Aorta (tissue), 5 donors: ENCODE measurements around the gene SELENOP. TPM values are rescaled to one million over a fixed set of nuclear protein-coding genes. Genes with fewer than 3 reads are reported as not detected.

Source experiments
- ATAC-seq: fragments of 200-7000 bp; cut with Tn5 transposase; one replicate; pipeline ENCODE4 v1.9.1; 2022; ENCODE audit warnings: moderate library complexity; ENCODE audit not compliant: low FRiP score
- DNase-seq, 2 donors: peaks; one replicate each; pipeline ENCODE4 v3.0.0-alpha.2; 2020
- H3K27ac ChIP-seq, 2 donors: one replicate each; pipeline ENCODE4 v1.5.1; 2013; ENCODE audit warnings: low read length in 2 of 2, mild to moderate bottlenecking in 2 of 2, moderate library complexity in 2 of 2, control low read depth in 1 of 2, inconsistent platforms in 1 of 2, low read depth in 1 of 2
- H3K27me3 ChIP-seq, 2 donors: one replicate each; pipeline ENCODE4 v1.6.1; 2013; ENCODE audit warnings: control low read depth in 1 of 2, low read length in 1 of 2, mild to moderate bottlenecking in 1 of 2, moderate library complexity in 1 of 2; ENCODE audit not compliant: insufficient read depth in 2 of 2, control insufficient read depth in 1 of 2
- H3K36me3 ChIP-seq, 2 donors: one replicate each; pipeline ENCODE4 v1.6.1; 2013; ENCODE audit warnings: control low read depth in 1 of 2, low read length in 1 of 2, mild to moderate bottlenecking in 1 of 2; ENCODE audit not compliant: insufficient read depth in 2 of 2, control insufficient read depth in 1 of 2
- H3K4me1 ChIP-seq, 2 donors: one replicate each; pipeline ENCODE4 v1.6.1; 2013; ENCODE audit warnings: low read length in 2 of 2, control low read depth in 1 of 2, mild to moderate bottlenecking in 1 of 2, moderate library complexity in 1 of 2; ENCODE audit not compliant: insufficient read depth in 2 of 2, control insufficient read depth in 1 of 2
- H3K4me3 ChIP-seq, 2 donors: one replicate each; pipeline ENCODE4 v1.5.1; 2013; ENCODE audit warnings: low read length in 2 of 2, control low read depth in 1 of 2, mild to moderate bottlenecking in 1 of 2
- H3K9me3 ChIP-seq: one replicate; pipeline ENCODE4 v1.6.1; 2013; ENCODE audit warnings: mild to moderate bottlenecking, low read length; ENCODE audit not compliant: control insufficient read depth
- WGBS, 2 donors: extraction: QIAGEN DNeasy Blood & Tissue Kit; methylation state at CpG; one replicate each; pipeline ENCODE4 v1.1.7; 2013; 5-methylcytosine and 5-hydroxymethylcytosine counted together
- intact Hi-C, 2 donors: fragments of 100-400 bp; cut with DNase I; formaldehyde crosslinking; loops; one replicate each; pipeline versions ENCODE4 v1.14.2 to v1.15.0; 2022
- polyA plus RNA-seq, 2 donors: library from polyadenylated mRNA; stranded (reverse); fragments of 200-250 nt; gene quantifications; one replicate each; pipeline ENCODE4 v1.2.3, GENCODE V29; 2013
- total RNA-seq, 2 donors: library from RNA; stranded (reverse); fragmentation: NEBNext Ultra II Directional; extraction: Animal tissue kit (Norgen Biotek cat#: 25700); gene quantifications; one replicate each; pipeline ENCODE4 v1.2.1, GENCODE V29; 2021
- donor health status: healthy with polysubstance abuse.
- donor health status: Bipolar disorder and iron deficiency.
- donor health status: DM: no; HTN: no; CAD: no.
- donor health status: DM: no; HTN: no; CAD: no.
- donor health status: DM: yes; HTN: yes; CAD: no.

Gene SELENOP
- total and polyA plus RNA-seq, 4 donors = 44.5 to 580 (median 384) TPM

GRCh38 chr5:42787845-42788244 is 23.8 kb downstream of the SELENOP start:
- Histone ChIP-seq H3K4me3 (no peak overlapping the region), H3K4me1 (no peaks in the 10 kb centered on the region), H3K27me3 (no peaks in the 10 kb centered on the region), H3K9me3 (peaks cover 8% of the 10 kb centered on the region), H3K27ac (no peak overlapping the region), H3K36me3 (no peaks in the 10 kb centered on the region)
- no peak for ATAC-seq
- 96 to 100% methylated on average over 1 of the region's 1 CpG for WGBS, 2 donors
- intact Hi-C loops = no loop called here
- no peak for DNase-seq

GRCh38 chr5:42787073-42787472 is 24.6 kb downstream of the SELENOP start:
- no peaks in the 10 kb centered on the region for H3K27me3 ChIP-seq
- ATAC-seq (no peak), DNase-seq (no peak)
- intact Hi-C loops = no loop called here
- no peak overlapping the region for H3K4me3 ChIP-seq
- H3K36me3 ChIP-seq = no peaks in the 10 kb centered on the region
- H3K4me1 ChIP-seq = no peaks in the 10 kb centered on the region
- peaks cover 7% of the 10 kb centered on the region for H3K9me3 ChIP-seq
- no peak overlapping the region for H3K27ac ChIP-seq

- no peak for ATAC-seq
These were observed 25.9 kb downstream of the SELENOP start for GRCh38 chr5:42785756-42786155.

GRCh38 chr5:42784132-42784531 is 27.6 kb downstream of the SELENOP start:
- WGBS, 2 donors = 93 to 100% methylated on average over 1 of the region's 1 CpG
- peaks cover 5% of the 10 kb centered on the region for H3K9me3 ChIP-seq
- no peak for DNase-seq
- no peak overlapping the region for H3K27ac ChIP-seq
- no peaks in the 10 kb centered on the region for H3K27me3 ChIP-seq
- H3K4me3 ChIP-seq = no peak overlapping the region
- no peak for ATAC-seq
- intact Hi-C loops = no loop called here
- no peaks in the 10 kb centered on the region for H3K36me3 ChIP-seq
- H3K4me1 ChIP-seq = no peaks in the 10 kb centered on the region

More at GRCh38 chr5:42785756-42786155, 25.9 kb downstream of the SELENOP start:
- no peak overlapping the region for H3K27ac ChIP-seq
- no peaks in the 10 kb centered on the region for H3K27me3 ChIP-seq
- H3K4me1 ChIP-seq = no peaks in the 10 kb centered on the region
- no peaks in the 10 kb centered on the region for H3K36me3 ChIP-seq
- DNase-seq = no peak
- H3K9me3 ChIP-seq = peaks cover 7% of the 10 kb centered on the region
- intact Hi-C loops = no loop called here
- WGBS, 2 donors = 94 to 95% methylated on average over 4 of the region's 4 CpGs
- H3K4me3 ChIP-seq = no peak overlapping the region

DNA sequence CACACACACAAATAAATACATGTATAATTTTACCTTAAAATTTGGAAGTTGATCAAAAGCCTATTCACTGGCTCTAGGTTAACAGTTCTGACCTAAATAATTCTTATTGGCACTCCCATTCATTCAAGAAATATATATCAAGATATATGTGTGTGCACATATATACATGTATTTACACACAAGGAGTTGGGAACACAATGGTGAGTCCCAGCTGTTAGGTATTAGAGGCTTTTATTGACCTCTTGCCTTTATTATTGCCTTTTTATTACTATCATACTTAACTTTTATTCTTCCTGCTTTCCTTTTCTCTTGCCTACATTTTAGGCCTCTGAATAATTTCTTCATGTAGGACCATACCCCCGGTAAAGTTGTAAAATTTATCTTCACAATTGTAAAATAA is 30.1 kb downstream of the SELENOP start:
- Histone ChIP-seq H3K4me3 (no peak overlapping the region), H3K27ac (no peak overlapping the region), H3K4me1 (no peaks in the 10 kb centered on the region), H3K36me3 (no peaks in the 10 kb centered on the region), H3K27me3 (no peaks in the 10 kb centered on the region), H3K9me3 (no peaks in the 10 kb centered on the region)
- no peak for ATAC-seq
- 75 to 92% methylated on average over 1 of the region's 1 CpG for WGBS, 2 donors
- no peak for DNase-seq
- intact Hi-C loops = no loop called here

- H3K27me3 ChIP-seq = no peaks in the 10 kb centered on the region
- no peaks in the 10 kb centered on the region for H3K36me3 ChIP-seq
- no peaks in the 10 kb centered on the region for H3K9me3 ChIP-seq
- intact Hi-C loops = no loop called here
- no peak overlapping the region for H3K4me3 ChIP-seq
- DNase-seq (no peak), ATAC-seq (no peak)
- 79 to 80% methylated on average over 1 of the region's 1 CpG for WGBS, 2 donors
- no peak overlapping the region for H3K27ac ChIP-seq
- no peaks in the 10 kb centered on the region for H3K4me1 ChIP-seq
These were observed 32.6 kb downstream of the SELENOP start for GRCh38 chr5:42779083-42779482.

DNA sequence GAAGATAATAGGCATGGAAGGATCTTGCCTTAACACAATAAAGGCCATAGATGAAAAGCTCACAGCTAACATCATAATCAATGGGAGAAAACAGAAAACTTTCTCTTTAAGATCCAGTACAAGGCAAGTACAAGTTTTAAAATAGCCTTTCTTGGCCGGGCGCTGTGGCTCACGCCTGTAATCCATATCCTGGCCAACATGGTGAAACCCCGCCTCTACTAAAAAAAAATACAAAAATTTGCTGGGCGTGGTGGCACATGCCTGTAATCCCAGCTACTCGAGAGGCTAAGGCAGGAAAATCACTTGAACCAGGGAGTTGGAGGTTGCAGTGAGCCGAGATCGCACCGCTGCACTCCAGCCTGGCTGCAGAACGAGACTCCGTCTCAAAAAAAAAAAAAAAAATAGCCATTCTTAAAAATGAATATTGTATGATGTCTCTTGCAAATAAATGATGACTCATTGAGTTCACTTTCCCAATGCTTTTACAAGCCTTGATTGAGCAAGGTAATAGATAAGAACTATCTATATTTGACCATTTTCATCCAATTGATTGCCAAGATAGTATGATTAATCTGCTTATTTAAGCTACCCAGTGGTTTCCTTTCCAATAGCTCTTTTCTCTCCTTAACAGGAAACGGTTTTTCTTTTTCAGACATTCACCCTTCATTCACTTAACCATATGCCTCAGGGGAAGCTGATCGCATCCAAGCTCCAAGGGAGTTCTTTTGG is 39.3 kb downstream of the SELENOP start:
- peak in 1 of 2 donors; percentile 48 for DNase-seq
- H3K27ac ChIP-seq = no peak overlapping the region

GRCh38 chr5:42770003-42770402 is 41.7 kb downstream of the SELENOP start:
- Histone ChIP-seq H3K4me1 (no peaks in the 10 kb centered on the region), H3K27me3 (no peaks in the 10 kb centered on the region), H3K4me3 (no peak overlapping the region), H3K9me3 (no peaks in the 10 kb centered on the region), H3K36me3 (no peaks in the 10 kb centered on the region), H3K27ac (no peak overlapping the region)
- no peak for DNase-seq
- intact Hi-C loops = no loop called here
- ATAC-seq = no peak

More for the DNA sequence above, 39.3 kb downstream of the SELENOP start:
- peak; percentile 62 for ATAC-seq
- H3K36me3 ChIP-seq = no peaks in the 10 kb centered on the region
- no peaks in the 10 kb centered on the region for H3K9me3 ChIP-seq
- 46 to 55% methylated on average over 13 of the region's 13 CpGs for WGBS, 2 donors
- no peaks in the 10 kb centered on the region for H3K4me1 ChIP-seq
- intact Hi-C loops = no loop called here
- H3K4me3 ChIP-seq = no peak overlapping the region
- no peaks in the 10 kb centered on the region for H3K27me3 ChIP-seq

GRCh38 chr5:42768106-42768504 is 43.6 kb downstream of the SELENOP start:
- no peak for ATAC-seq
- WGBS, 2 donors = 47 to 65% methylated on average over 1 of the region's 1 CpG
- intact Hi-C loops = loop anchor here in 1 of 2 donors (5.0 kb wide), 2 partner anchors 761 to 911 kb away; no protein-coding TSS in a partner anchor
- H3K36me3 ChIP-seq = no peaks in the 10 kb centered on the region
- H3K9me3 ChIP-seq = no peaks in the 10 kb centered on the region
- no peaks in the 10 kb centered on the region for H3K27me3 ChIP-seq
- DNase-seq = no peak
- no peak overlapping the region for H3K27ac ChIP-seq
- no peak overlapping the region for H3K4me3 ChIP-seq
- no peaks in the 10 kb centered on the region for H3K4me1 ChIP-seq
